Panc1 (cell line): ENCODE data around the gene NELFCD. TPM values are rescaled to one million over a fixed set of nuclear protein-coding genes. Genes with fewer than 3 reads are reported as not detected.
A peak's percentile ranks its signal among the peaks of the same experiment; 100 is the strongest.

Experiments used
- ATAC-seq: fragments of 200-7000 bp; cut with Tn5 transposase; 2 replicates; pipeline ENCODE4 v1.9.1; 2020; ENCODE audit warnings: mild to moderate bottlenecking, moderate library complexity
- BruUV-seq: library from RNA; stranded (reverse); fragments of 400-500 nt; replicated peaks from 2 replicates; lab custom pipeline; 2021; lab: Mats Ljungman, UMichigan
- CTCF ChIA-PET: fragments of 300-600 bp; sonication (Branson Sonifier 250); formaldehyde crosslinking; loops from one replicate; lab custom pipeline; 2022; ENCODE audit warnings: antibody characterized with exemption; lab: Charles Lee
- POLR2A ChIA-PET: fragments of 300-600 bp; sonication (Branson Sonifier 250); formaldehyde crosslinking; loops from one replicate; lab custom pipeline; 2022; ENCODE audit warnings: antibody characterized with exemption; lab: Charles Lee
- DNase-seq: peaks from one replicate; pipeline ENCODE4 v3.0.0-alpha.2; 2010; ENCODE audit warnings: low read depth, low spot score
- H3K27ac ChIP-seq: 2 replicates; pipeline ENCODE4 v1.5.1; 2011; ENCODE audit warnings: mild to moderate bottlenecking, low read length, inconsistent platforms
- H3K27me3 ChIP-seq: fragments of 200-500 bp; sonication (Bioruptor generic); 2 replicates; pipeline ENCODE4 v1.6.0; 2014; ENCODE audit warnings: low read length, inconsistent platforms; ENCODE audit not compliant: control insufficient read depth, insufficient read depth
- H3K36me3 ChIP-seq: fragments of 200-500 bp; sonication (Bioruptor generic); 2 replicates; pipeline ENCODE4 v1.5.1; 2014; ENCODE audit warnings: inconsistent platforms, mild to moderate bottlenecking, low read length, moderate library complexity; ENCODE audit not compliant: control insufficient read depth, insufficient read depth
- H3K4me1 ChIP-seq: 2 replicates; pipeline ENCODE4 v1.5.1; 2011; ENCODE audit warnings: inconsistent platforms, mild to moderate bottlenecking, low read length, moderate library complexity; ENCODE audit not compliant: control insufficient read depth, insufficient read depth
- H3K4me3 ChIP-seq, 2 experiments: 2 replicates each; pipeline ENCODE4 v1.5.1; 2011 to 2012; ENCODE audit warnings: low read depth in 2 of 2, low read length in 2 of 2, mild to moderate bottlenecking in 2 of 2, inconsistent platforms in 1 of 2, moderate library complexity in 1 of 2
- H3K9me3 ChIP-seq: fragments of 200-500 bp; sonication (Bioruptor generic); 2 replicates; pipeline ENCODE4 v1.5.1; 2014; ENCODE audit warnings: low read depth, mild to moderate bottlenecking, inconsistent platforms, low read length, moderate library complexity; ENCODE audit not compliant: control insufficient read depth, insufficient read depth
- POLR2AphosphoS5 ChIP-seq: IDR thresholded peaks from 2 replicates; pipeline ENCODE4 v1.6.1; 2012; ENCODE audit warnings: mild to moderate bottlenecking, low read depth, low read length, moderate library complexity
- REST ChIP-seq, 2 experiments: IDR thresholded peaks; 2 replicates each; pipeline ENCODE4 v1.6.1; 2011 to 2012; ENCODE audit warnings: low read depth in 2 of 2, control low read depth in 1 of 2, low read length in 1 of 2, mild to moderate bottlenecking in 1 of 2, moderate library complexity in 1 of 2; ENCODE audit not compliant: insufficient read depth in 1 of 2
- SIN3A ChIP-seq: IDR thresholded peaks from 2 replicates; pipeline ENCODE4 v1.6.1; 2012; ENCODE audit warnings: low read depth, mild to moderate bottlenecking, low read length, moderate library complexity, borderline replicate concordance; ENCODE audit not compliant: insufficient read depth
- TCF7L2 ChIP-seq: IDR thresholded peaks from 2 replicates; pipeline ENCODE4 v1.6.1; 2011; ENCODE audit warnings: mild to moderate bottlenecking, low read depth, low read length, inconsistent platforms
- in situ Hi-C: cut with HindIII; loops from 2 replicates; pipeline ENCODE4 v1.10.0; 2016; ENCODE audit warnings: low sequenced_read_pairs, low pct_unique_long_range_greater_than_20kb
- intact Hi-C: fragments of 100-400 bp; cut with micrococcal nuclease; formaldehyde crosslinking; loops from one replicate; pipeline ENCODE4 v1.10.0; 2022; ENCODE audit not compliant: unreplicated experiment
- total RNA-seq: library from RNA; stranded (reverse); gene quantifications from one replicate; pipeline ENCODE4 v1.2.1, GENCODE V29; 2021; ENCODE audit not compliant: unreplicated experiment
- TF ChIP-seq, protein P1 (sequence below): fragments of 450-650 bp; IDR thresholded peaks from 2 replicates; pipeline ENCODE4 v1.5.1; 2017; ENCODE audit warnings: mild to moderate bottlenecking

NELFCD gene
- total RNA-seq, 1 experiment from 2014 or later: 108 TPM

- H3K27ac ChIP-seq: no peak overlapping the region
- in situ Hi-C loops (no loop called here), intact Hi-C loops (loop anchor here (10.0 kb wide), 1 partner anchor 90 kb away; no protein-coding TSS in a partner anchor)
- CTCF ChIA-PET: no interaction called here
- POLR2A ChIA-PET: no interaction called here
- peaks cover 13% of the 10 kb centered on the region for H3K36me3 ChIP-seq
- no peak for ATAC-seq
- BruUV-seq: TSS peak; percentile 39
- H3K4me3 ChIP-seq: no peak overlapping the region
- H3K9me3 ChIP-seq: no peaks in the 10 kb centered on the region
- TF ChIP-seq SIN3A (no peak), POLR2AphosphoS5 (no peak), TCF7L2 (no peak), REST (IDR thresholded peaks at IDR 0.05; ENCODE audit: insufficient read depth in 1 of 2, low read depth in 2 of 2, low read length in 1 of 2) (no peak)
- no peak for DNase-seq
- peaks cover 10% of the 10 kb centered on the region; the same call in 1 of the 2 replicates for H3K4me1 ChIP-seq
- no peaks in the 10 kb centered on the region for H3K27me3 ChIP-seq
Observed at GRCh38 chr20:58984691-58985090, 3.6 kb downstream of the NELFCD start.

GRCh38 chr20:58985656-58986055 is 4.6 kb downstream of the NELFCD start:
- DNase-seq (no peak), ATAC-seq (no peak)
- CTCF ChIA-PET: no interaction called here
- TF ChIP-seq POLR2AphosphoS5: no peak
- no peak for TF ChIP-seq SIN3A
- no peak for TF ChIP-seq TCF7L2
- no peak for TF ChIP-seq REST (IDR thresholded peaks at IDR 0.05; ENCODE audit: insufficient read depth in 1 of 2, low read depth in 2 of 2, low read length in 1 of 2)
- TF ChIP-seq, protein P1, sequence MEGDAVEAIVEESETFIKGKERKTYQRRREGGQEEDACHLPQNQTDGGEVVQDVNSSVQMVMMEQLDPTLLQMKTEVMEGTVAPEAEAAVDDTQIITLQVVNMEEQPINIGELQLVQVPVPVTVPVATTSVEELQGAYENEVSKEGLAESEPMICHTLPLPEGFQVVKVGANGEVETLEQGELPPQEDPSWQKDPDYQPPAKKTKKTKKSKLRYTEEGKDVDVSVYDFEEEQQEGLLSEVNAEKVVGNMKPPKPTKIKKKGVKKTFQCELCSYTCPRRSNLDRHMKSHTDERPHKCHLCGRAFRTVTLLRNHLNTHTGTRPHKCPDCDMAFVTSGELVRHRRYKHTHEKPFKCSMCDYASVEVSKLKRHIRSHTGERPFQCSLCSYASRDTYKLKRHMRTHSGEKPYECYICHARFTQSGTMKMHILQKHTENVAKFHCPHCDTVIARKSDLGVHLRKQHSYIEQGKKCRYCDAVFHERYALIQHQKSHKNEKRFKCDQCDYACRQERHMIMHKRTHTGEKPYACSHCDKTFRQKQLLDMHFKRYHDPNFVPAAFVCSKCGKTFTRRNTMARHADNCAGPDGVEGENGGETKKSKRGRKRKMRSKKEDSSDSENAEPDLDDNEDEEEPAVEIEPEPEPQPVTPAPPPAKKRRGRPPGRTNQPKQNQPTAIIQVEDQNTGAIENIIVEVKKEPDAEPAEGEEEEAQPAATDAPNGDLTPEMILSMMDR: no peak
- Histone ChIP-seq H3K27ac (no peak overlapping the region), H3K36me3 (peaks cover 13% of the 10 kb centered on the region), H3K9me3 (no peaks in the 10 kb centered on the region), H3K27me3 (no peaks in the 10 kb centered on the region), H3K4me1 (peaks cover 10% of the 10 kb centered on the region; the same call in 1 of the 2 replicates), H3K4me3 (no peak overlapping the region)
- no TSS peak for BruUV-seq
- intact Hi-C loops: loop anchor here (10.0 kb wide), 1 partner anchor 91 kb away; no protein-coding TSS in a partner anchor
- in situ Hi-C loops: no loop called here
- POLR2A ChIA-PET: no interaction called here
